Ectodermal cell (in vitro differentiated cells): ENCODE data around the gene PLEKHG5.

ENCODE experiments used
- H3K27ac ChIP-seq: 2 replicates; pipeline ENCODE4 v1.7.0; 2013; ENCODE audit warnings: mild to moderate bottlenecking, low read depth, low read length; ENCODE audit not compliant: insufficient read depth, poor library complexity, severe bottlenecking
- H3K27me3 ChIP-seq: 2 replicates; pipeline ENCODE4 v1.7.0; 2013; ENCODE audit warnings: mild to moderate bottlenecking, low read length; ENCODE audit not compliant: insufficient read depth, control insufficient read depth, poor library complexity, severe bottlenecking
- H3K36me3 ChIP-seq: one replicate; pipeline ENCODE4 v1.7.0; 2013; ENCODE audit warnings: low read length; ENCODE audit not compliant: control insufficient read depth, insufficient read depth
- H3K4me1 ChIP-seq: one replicate; pipeline ENCODE4 v1.7.0; 2013; ENCODE audit warnings: low read length; ENCODE audit not compliant: control insufficient read depth, insufficient read depth
- H3K4me3 ChIP-seq: 2 replicates; pipeline ENCODE4 v1.7.0; 2013; ENCODE audit warnings: low read depth, low read length, control low read depth; ENCODE audit not compliant: insufficient read depth
- H3K9me3 ChIP-seq: 2 replicates; pipeline ENCODE4 v1.7.0; 2013; ENCODE audit warnings: mild to moderate bottlenecking, low read length, moderate library complexity; ENCODE audit not compliant: control insufficient read depth
- WGBS, 2 experiments: methylation state at CpG; one replicate each; pipeline ENCODE4 v1.1.7; 2013; ENCODE audit warnings: missing lambda C conversion rate in 2 of 2; 5-methylcytosine and 5-hydroxymethylcytosine counted together

PLEKHG5 gene

DNA sequence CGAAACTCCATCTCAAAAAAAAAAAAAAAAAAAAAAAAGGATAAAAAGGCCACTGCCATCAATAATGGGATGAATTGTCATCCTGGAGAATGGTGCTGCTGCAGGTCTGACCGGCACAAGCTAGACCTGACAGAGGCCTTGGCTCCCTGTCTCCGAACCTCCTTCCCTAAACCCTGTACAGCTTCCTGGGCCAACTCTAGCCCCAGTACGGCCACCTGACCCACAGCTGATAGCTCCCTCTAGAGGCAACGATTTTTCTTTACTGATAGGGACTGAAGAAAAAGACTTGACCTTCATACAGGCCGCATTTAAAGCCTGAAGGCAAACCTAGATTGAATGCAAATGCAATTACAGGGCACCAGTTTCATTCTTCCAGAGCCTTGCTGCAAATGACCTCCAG lies 32.1 kb upstream of the PLEKHG5 start:
- peaks cover 18% of the 10 kb centered on the region for H3K36me3 ChIP-seq
- peaks cover 27% of the 10 kb centered on the region for H3K4me1 ChIP-seq
- H3K4me3 ChIP-seq = no peak overlapping the region
- H3K27me3 ChIP-seq = no peaks in the 10 kb centered on the region
- H3K27ac ChIP-seq = no peak overlapping the region
- WGBS, 2 experiments = 53 to 58% methylated on average over 5 to 6 of the region's 6 CpGs
- no peaks in the 10 kb centered on the region for H3K9me3 ChIP-seq

GRCh38 chr1:6521536-6521935 lies 30.1 kb upstream of the PLEKHG5 start:
- no peaks in the 10 kb centered on the region for H3K9me3 ChIP-seq
- H3K4me1 ChIP-seq = peaks cover 27% of the 10 kb centered on the region
- H3K27ac ChIP-seq = no peak overlapping the region
- 84% methylated on average over 5 of the region's 5 CpGs for WGBS, 2 experiments
- H3K4me3 ChIP-seq = no peak overlapping the region
- peaks cover 14% of the 10 kb centered on the region for H3K36me3 ChIP-seq
- no peaks in the 10 kb centered on the region for H3K27me3 ChIP-seq

DNA sequence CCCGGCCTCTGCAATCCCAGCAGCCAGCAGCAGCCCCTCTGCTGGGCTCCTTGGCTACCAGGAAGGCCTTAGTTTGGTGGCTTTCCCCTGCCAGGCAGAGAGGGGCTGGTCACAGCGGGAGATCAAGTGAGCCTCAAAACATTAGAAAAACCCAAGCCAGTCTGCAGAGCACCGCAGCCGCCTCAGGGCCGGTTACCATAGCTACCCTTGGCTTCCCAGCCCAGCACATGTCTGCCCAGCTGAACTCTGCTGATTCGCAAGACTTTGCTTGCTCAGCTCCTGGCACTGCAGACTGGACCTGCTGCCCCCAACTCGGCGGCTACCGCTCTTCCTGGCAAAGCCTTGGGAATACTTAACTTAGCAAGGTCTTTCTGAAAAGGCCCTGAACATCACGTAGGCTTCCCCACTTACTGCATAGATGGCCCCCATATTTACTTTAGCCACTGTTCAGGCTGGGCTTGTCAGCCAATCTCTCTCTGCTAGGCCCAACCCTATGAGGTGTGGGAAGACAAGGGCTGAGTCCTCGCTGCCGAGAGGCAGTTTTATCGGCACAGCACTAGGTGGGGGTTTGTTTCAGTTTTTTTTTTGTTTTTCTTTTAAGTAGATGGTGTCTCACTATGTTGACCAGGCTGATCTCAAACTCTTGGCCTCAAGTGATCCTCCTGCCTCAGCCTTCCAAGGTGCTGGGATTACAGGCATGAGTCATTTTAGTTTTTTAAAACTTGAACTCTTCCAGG lies 28.6 kb upstream of the PLEKHG5 start:
- no peaks in the 10 kb centered on the region for H3K27me3 ChIP-seq
- peaks cover 27% of the 10 kb centered on the region for H3K4me1 ChIP-seq
- H3K4me3 ChIP-seq = no peak overlapping the region
- H3K27ac ChIP-seq = peak overlapping the region; percentile 88
- 11 to 12% methylated on average over 13 of the region's 13 CpGs for WGBS, 2 experiments
- H3K9me3 ChIP-seq = no peaks in the 10 kb centered on the region
- H3K36me3 ChIP-seq = no peaks in the 10 kb centered on the region

DNA sequence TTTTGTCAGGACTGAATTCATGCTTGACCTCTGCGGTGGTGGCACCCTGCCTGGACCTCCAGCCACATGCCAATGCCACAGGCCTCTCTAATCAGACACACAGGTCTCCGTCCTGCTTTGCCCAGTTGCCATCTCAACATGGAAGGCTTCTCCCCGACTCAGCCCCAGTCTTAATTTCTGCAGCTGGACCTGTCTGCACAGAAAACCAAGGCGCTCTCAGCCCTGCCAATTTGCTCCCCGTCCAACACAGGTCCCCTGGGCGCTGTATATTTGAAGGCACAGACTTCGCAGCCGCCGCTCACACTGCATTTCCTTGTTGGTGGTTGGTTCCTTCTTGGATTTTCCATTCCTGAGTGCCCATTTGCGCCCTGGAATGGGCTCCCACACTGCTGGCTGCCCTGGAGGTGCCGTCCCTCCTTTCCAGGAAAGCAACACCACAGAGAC lies 28.0 kb upstream of the PLEKHG5 start:
- H3K36me3 ChIP-seq = no peaks in the 10 kb centered on the region
- no peak overlapping the region for H3K4me3 ChIP-seq
- H3K4me1 ChIP-seq = peaks cover 27% of the 10 kb centered on the region
- 81 to 84% methylated on average over 11 of the region's 11 CpGs for WGBS, 2 experiments
- no peaks in the 10 kb centered on the region for H3K27me3 ChIP-seq
- H3K9me3 ChIP-seq = no peaks in the 10 kb centered on the region
- H3K27ac ChIP-seq = peak overlapping the region; percentile 88

DNA sequence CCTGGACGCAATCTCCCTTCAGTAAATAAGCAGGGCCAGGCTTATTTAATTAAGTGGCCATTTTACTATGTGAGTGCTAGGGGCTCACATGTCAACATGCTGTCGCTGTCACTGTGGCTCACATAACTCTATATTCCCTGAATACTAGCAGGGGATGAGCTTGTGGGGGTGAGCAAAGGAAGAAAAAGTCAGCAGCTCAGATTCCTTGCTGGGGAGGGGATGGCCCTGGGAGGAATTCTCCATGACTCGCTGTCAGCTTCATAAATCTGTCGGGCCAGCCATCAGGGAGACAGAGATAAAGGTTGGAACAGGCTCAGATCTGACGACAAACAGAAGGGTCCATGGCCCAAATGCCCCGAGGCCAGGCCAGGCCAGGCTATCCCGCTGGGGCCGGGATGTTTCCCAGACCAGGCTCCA lies 26.0 kb upstream of the PLEKHG5 start:
- H3K4me1 ChIP-seq = peaks cover 33% of the 10 kb centered on the region
- H3K27me3 ChIP-seq = no peaks in the 10 kb centered on the region
- H3K4me3 ChIP-seq = no peak overlapping the region
- no peak overlapping the region for H3K27ac ChIP-seq
- H3K36me3 ChIP-seq = no peaks in the 10 kb centered on the region
- H3K9me3 ChIP-seq = no peaks in the 10 kb centered on the region
- 85 to 89% methylated on average over 8 of the region's 8 CpGs for WGBS, 2 experiments

DNA sequence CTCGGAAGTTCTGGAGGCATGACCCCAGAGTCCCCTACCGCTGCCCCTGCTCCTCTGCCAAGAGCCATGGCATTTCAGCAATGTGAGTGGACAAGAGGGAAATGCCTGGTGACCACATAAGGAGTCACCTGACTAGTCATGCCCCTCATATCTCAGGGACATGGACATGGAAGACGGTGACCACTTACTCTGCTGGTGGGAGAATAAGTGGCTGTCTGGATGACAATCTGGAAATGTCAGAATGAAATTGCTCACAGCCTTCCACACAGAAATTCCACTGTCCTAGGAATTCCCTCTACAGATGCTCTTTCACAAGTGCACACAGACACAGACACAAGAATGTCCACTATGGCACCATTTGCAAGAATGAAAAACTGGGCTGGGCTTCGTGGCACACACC lies 24.3 kb upstream of the PLEKHG5 start:
- Histone ChIP-seq H3K4me3 (no peak overlapping the region), H3K4me1 (peaks cover 35% of the 10 kb centered on the region), H3K9me3 (no peaks in the 10 kb centered on the region), H3K27me3 (no peaks in the 10 kb centered on the region), H3K27ac (no peak overlapping the region), H3K36me3 (no peaks in the 10 kb centered on the region)
- WGBS, 2 experiments = 90 to 95% methylated on average over 4 of the region's 4 CpGs

GRCh38 chr1:6513320-6513801 lies 21.9 kb upstream of the PLEKHG5 start:
- Histone ChIP-seq H3K4me1 (peaks cover 16% of the 10 kb centered on the region), H3K36me3 (no peaks in the 10 kb centered on the region), H3K4me3 (no peak overlapping the region), H3K27me3 (no peaks in the 10 kb centered on the region), H3K27ac (no peak overlapping the region), H3K9me3 (no peaks in the 10 kb centered on the region)
- 82 to 86% methylated on average over 9 of the region's 9 CpGs for WGBS, 2 experiments

DNA sequence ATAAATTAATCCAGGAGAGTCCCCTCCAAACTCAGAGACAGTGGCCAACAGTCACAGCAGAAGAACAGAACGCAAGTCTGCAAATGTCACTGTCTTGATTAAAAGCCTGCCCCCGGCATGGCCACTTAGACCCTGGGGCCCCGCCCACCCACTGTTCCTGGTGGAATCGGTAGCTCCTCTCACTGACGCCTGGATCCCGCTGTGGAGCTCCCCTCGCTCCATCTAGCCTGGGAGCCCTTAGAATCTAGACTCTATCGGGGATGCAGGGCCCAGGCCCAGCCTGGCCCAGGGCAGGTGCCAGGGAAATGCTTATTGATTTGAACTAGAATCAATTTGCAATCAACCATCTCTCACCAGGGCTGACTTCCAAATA lies 21.4 kb upstream of the PLEKHG5 start:
- no peak overlapping the region for H3K27ac ChIP-seq
- H3K9me3 ChIP-seq = no peaks in the 10 kb centered on the region
- no peak overlapping the region for H3K4me3 ChIP-seq
- no peaks in the 10 kb centered on the region for H3K36me3 ChIP-seq
- peaks cover 16% of the 10 kb centered on the region for H3K4me1 ChIP-seq
- WGBS, 2 experiments = 88 to 91% methylated on average over 8 of the region's 8 CpGs
- no peaks in the 10 kb centered on the region for H3K27me3 ChIP-seq

DNA sequence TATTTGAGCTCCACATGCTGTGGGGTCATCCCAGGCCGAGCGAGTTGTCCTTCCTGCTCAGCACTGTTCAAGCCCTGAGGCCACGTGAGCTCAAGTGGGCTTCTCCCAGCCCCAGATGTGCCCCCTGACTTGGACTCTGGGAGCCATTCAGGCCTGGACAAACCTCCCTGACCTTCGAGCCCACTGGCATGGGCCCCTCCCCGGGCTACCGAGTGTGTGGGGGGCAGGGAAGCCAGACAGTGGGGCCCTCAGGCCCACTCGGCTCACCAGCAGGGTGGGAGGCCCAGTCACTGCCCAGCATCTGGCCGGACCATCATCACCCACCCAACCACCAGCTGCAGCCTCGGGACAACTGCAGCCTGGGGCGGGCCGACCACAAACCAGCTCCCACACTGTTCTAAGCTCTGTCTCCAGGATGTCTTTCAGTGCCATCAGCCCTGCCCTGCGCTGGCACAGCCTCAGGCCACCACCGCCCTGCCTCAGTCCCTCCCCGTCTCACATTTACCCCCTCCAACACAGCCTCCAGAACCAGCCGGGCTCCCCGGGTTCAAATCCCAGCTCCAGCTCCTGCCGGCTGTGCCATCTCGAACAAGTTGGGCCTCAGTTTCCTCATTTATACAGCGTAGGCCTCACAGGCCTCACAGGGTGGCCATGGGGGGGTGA lies 20.9 kb upstream of the PLEKHG5 start:
- H3K4me3 ChIP-seq = no peak overlapping the region
- no peaks in the 10 kb centered on the region for H3K9me3 ChIP-seq
- no peaks in the 10 kb centered on the region for H3K27me3 ChIP-seq
- H3K36me3 ChIP-seq = no peaks in the 10 kb centered on the region
- 91 to 93% methylated on average over 19 of the region's 19 CpGs for WGBS, 2 experiments
- H3K4me1 ChIP-seq = peaks cover 16% of the 10 kb centered on the region
- H3K27ac ChIP-seq = no peak overlapping the region

GRCh38 chr1:6511561-6512244 lies 20.2 kb upstream of the PLEKHG5 start:
- H3K36me3 ChIP-seq = no peaks in the 10 kb centered on the region
- H3K27me3 ChIP-seq = no peaks in the 10 kb centered on the region
- H3K4me1 ChIP-seq = peaks cover 19% of the 10 kb centered on the region
- 87 to 88% methylated on average over 16 of the region's 16 CpGs for WGBS, 2 experiments
- no peak overlapping the region for H3K4me3 ChIP-seq
- no peaks in the 10 kb centered on the region for H3K9me3 ChIP-seq
- H3K27ac ChIP-seq = no peak overlapping the region
